Measurements from ENCODE around the gene ATXN7L1. TPM values are rescaled to one million over a fixed set of nuclear protein-coding genes. Genes with fewer than 3 reads are reported as not detected.

Gene ATXN7L1
- total RNA-seq, 2 experiments from 2014 or later: 0.59 TPM; not detected in 1

GRCh38 chr7:105690325-105690945 lies 186.0 kb downstream of the ATXN7L1 start:
- H3K4me1 ChIP-seq (ENCODE audit: insufficient read depth, low read length, poor library complexity, severe bottlenecking): peaks cover 13% of the 10 kb centered on the region
- H3K27ac ChIP-seq (ENCODE audit: low read depth, low read length, poor library complexity, severe bottlenecking): no peak overlapping the region
- CTCF ChIA-PET (ENCODE audit: unreplicated experiment): no interaction called here
- H3K4me2 ChIP-seq (ENCODE audit: low read length): no peak overlapping the region
- intact Hi-C loops (cut with micrococcal nuclease; ENCODE audit: unreplicated experiment): no loop called here
- H3K36me3 ChIP-seq (ENCODE audit: insufficient read depth, low read length): no peaks in the 10 kb centered on the region
- H3K4me3 ChIP-seq (ENCODE audit: low read depth, low read length, poor library complexity, severe bottlenecking): no peak overlapping the region
- DNase-seq (ENCODE audit: low spot score): no peak
- H4K20me1 ChIP-seq (ENCODE audit: insufficient read depth, low read length): no peaks in the 10 kb centered on the region
- no peak for TF ChIP-seq EZH2phosphoT487 (IDR thresholded peaks at IDR 0.05; ENCODE audit: borderline replicate concordance, low read depth, low read length)
- TF ChIP-seq CTCF (conservative IDR thresholded peaks at IDR 0.05; ENCODE audit: low read length): no peak
- no TSS peak for BruUV-seq (replicated peaks)
- H2AFZ ChIP-seq (ENCODE audit: low read length): peak overlapping the region; percentile 96; the same call in 1 of the 2 replicates
- no peaks in the 10 kb centered on the region for H3K9me2 ChIP-seq (ENCODE audit: insufficient read depth, low read length)
- H3K79me2 ChIP-seq (ENCODE audit: insufficient read depth, low read depth, low read length): no peaks in the 10 kb centered on the region
- no peaks in the 10 kb centered on the region for H3K9me3 ChIP-seq (ENCODE audit: low read length)
- POLR2A ChIA-PET: no interaction called here

- intact Hi-C loops (cut with micrococcal nuclease; ENCODE audit: unreplicated experiment): loop anchor here (10.0 kb wide), 2 partner anchors 356 to 476 kb away; no protein-coding TSS in a partner anchor
- POLR2A ChIA-PET: no interaction called here
- CTCF ChIA-PET (ENCODE audit: unreplicated experiment): no interaction called here
- H3K4me1 ChIP-seq (ENCODE audit: insufficient read depth, low read length, poor library complexity, severe bottlenecking): peaks cover 13% of the 10 kb centered on the region
- no peak for DNase-seq (ENCODE audit: low spot score)
- H2AFZ ChIP-seq (ENCODE audit: low read length): no peak overlapping the region
- TF ChIP-seq CTCF (conservative IDR thresholded peaks at IDR 0.05; ENCODE audit: low read length): no peak
- TF ChIP-seq EZH2phosphoT487 (IDR thresholded peaks at IDR 0.05; ENCODE audit: borderline replicate concordance, low read depth, low read length): no peak
- no peaks in the 10 kb centered on the region for H3K36me3 ChIP-seq (ENCODE audit: insufficient read depth, low read length)
- no peaks in the 10 kb centered on the region for H3K9me3 ChIP-seq (ENCODE audit: low read length)
- H3K4me3 ChIP-seq (ENCODE audit: low read depth, low read length, poor library complexity, severe bottlenecking): no peak overlapping the region
- no peak overlapping the region for H3K4me2 ChIP-seq (ENCODE audit: low read length)
- H4K20me1 ChIP-seq (ENCODE audit: insufficient read depth, low read length): no peaks in the 10 kb centered on the region
- no TSS peak for BruUV-seq (replicated peaks)
- H3K9me2 ChIP-seq (ENCODE audit: insufficient read depth, low read length): no peaks in the 10 kb centered on the region
- no peaks in the 10 kb centered on the region for H3K79me2 ChIP-seq (ENCODE audit: insufficient read depth, low read depth, low read length)
- H3K27ac ChIP-seq (ENCODE audit: low read depth, low read length, poor library complexity, severe bottlenecking): no peak overlapping the region
These were observed 187.2 kb downstream of the ATXN7L1 start for GRCh38 chr7:105689067-105689819.

- H2AFZ ChIP-seq (ENCODE audit: low read length): no peak overlapping the region
- no TSS peak for BruUV-seq (replicated peaks)
- ChIA-PET POLR2A (no interaction called here), CTCF (ENCODE audit: unreplicated experiment) (no interaction called here)
- no peaks in the 10 kb centered on the region for H3K9me2 ChIP-seq (ENCODE audit: insufficient read depth, low read length)
- no peak overlapping the region for H3K4me3 ChIP-seq (ENCODE audit: low read depth, low read length, poor library complexity, severe bottlenecking)
- H3K9me3 ChIP-seq (ENCODE audit: low read length): no peaks in the 10 kb centered on the region
- intact Hi-C loops (cut with micrococcal nuclease; ENCODE audit: unreplicated experiment): loop anchor here (10.0 kb wide), 2 partner anchors 356 to 476 kb away; no protein-coding TSS in a partner anchor
- H3K27ac ChIP-seq (ENCODE audit: low read depth, low read length, poor library complexity, severe bottlenecking): no peak overlapping the region
- TF ChIP-seq EZH2phosphoT487 (IDR thresholded peaks at IDR 0.05; ENCODE audit: borderline replicate concordance, low read depth, low read length): no peak
- TF ChIP-seq CTCF (conservative IDR thresholded peaks at IDR 0.05; ENCODE audit: low read length): no peak
- no peak for DNase-seq (ENCODE audit: low spot score)
- no peak overlapping the region for H3K4me2 ChIP-seq (ENCODE audit: low read length)
- H4K20me1 ChIP-seq (ENCODE audit: insufficient read depth, low read length): no peaks in the 10 kb centered on the region
- H3K36me3 ChIP-seq (ENCODE audit: insufficient read depth, low read length): no peaks in the 10 kb centered on the region
- H3K4me1 ChIP-seq (ENCODE audit: insufficient read depth, low read length, poor library complexity, severe bottlenecking): peaks cover 13% of the 10 kb centered on the region
- no peaks in the 10 kb centered on the region for H3K79me2 ChIP-seq (ENCODE audit: insufficient read depth, low read depth, low read length)
These were observed 187.8 kb downstream of the ATXN7L1 start for GRCh38 chr7:105688617-105689016.

All from OCI-LY7 (cell line).